HL-60/S4 treated with phorbol 12-myristate 13-acetate at 8.2 ng/mL for 4 days and 3 days (cell line): ENCODE data around the gene PNPO.

Experiments used
- in situ Hi-C: fragments of 300-500 bp; cut with MboI; formaldehyde crosslinking; loops from 2 replicates; pipeline ENCODE4 v1.15.0; 2022; ENCODE audit warnings: low sequenced_read_pairs

The PNPO gene

GRCh38 chr17:47941246-47942095, at the start of gene PNPO:
TSS of gene PNPO (plus strand) at chr17:47941571. CDS start at chr17:47941676, 105 bp downstream.
- in situ Hi-C loops = no loop called here

DNA sequence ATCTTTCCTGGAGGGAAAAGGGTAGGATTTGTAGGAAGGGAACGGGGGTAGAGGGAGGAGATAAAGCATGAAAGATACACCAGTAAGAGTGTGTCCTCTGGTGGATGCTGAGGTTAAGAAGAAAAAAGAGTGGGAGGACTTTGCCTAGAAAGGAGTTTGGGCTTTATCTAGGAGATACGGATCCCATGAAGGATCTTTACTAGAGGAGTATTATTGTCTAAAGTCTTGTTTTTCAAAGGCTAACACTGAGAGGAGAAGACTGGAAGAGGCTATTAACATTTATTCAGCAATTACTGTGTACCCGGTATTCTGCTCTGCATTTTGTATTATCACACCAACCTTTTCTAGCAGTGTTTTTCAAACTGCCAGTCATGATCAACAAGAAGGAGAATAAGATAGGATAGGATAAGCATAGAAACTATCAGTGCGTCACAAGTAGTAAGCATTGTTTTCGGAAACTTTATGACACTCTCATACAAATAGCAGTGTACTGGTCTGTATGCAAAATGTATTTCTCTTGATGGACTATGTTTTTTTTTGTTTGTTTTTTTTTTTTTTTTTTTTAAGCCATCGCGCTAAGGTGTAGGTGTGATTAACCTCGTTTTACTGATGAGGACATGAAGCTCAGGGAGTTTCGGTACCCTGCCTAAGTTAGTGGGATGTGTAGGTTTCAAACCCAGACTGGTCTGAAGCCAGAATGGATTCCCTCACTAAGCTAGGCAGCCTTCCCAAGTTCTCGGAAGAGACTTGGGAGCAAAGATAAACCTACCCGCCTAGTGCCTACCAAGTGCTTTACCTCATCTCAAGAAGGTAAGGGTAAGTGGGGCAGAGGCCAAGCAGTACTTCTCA, 46.6 kb upstream of the PNPO start:
- in situ Hi-C loops = no loop called here

GRCh38 chr17:47895347-47895855, 46.0 kb upstream of the PNPO start:
- in situ Hi-C loops = no loop called here

DNA sequence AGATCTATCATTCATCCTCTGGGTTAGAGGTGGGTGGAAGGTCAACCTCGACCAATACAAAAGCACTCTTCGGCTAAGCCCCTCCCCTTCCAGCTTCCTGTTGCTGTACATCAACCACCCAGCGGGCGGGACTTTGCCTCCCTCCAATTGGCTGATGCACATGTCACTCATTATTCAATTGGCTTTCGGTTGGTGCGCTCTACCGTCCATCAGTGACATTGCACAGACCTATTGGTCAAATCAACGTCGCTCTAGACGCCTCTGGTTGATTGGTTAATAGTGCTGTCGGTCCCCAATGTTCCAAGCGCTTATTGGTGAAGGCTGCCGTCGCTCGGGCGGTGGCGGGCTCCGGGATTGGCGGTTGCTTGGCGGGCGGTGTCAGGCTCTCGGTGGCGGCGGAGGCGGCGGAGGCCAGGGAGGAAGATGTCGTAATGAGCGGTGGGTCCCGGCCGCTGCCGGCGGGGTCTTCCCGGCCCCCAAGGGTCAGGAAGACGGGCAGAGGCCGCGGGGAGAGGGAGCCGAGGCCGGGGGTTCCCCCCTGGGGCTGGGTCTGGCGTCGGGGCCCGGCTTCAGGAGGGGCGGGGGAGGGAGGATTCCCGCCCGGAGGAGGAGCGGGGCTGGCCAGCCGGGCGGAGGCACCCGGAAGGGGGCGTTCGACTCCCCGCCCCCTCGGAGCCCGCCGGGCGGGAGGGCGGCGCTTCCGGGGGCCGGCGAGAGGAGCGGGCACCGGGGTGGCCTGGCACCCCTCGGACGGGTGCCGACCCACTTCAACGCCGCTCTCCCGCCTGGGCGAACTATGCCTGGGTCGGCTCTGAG, 45.3 kb upstream of the PNPO start, which contains the start of gene SP2:
Gene SP2, plus strand, starts transcription at position 381 of the 816 bp plus-strand sequence. Its CDS starts 51 bp downstream, at position 432.
- in situ Hi-C loops = no loop called here

DNA sequence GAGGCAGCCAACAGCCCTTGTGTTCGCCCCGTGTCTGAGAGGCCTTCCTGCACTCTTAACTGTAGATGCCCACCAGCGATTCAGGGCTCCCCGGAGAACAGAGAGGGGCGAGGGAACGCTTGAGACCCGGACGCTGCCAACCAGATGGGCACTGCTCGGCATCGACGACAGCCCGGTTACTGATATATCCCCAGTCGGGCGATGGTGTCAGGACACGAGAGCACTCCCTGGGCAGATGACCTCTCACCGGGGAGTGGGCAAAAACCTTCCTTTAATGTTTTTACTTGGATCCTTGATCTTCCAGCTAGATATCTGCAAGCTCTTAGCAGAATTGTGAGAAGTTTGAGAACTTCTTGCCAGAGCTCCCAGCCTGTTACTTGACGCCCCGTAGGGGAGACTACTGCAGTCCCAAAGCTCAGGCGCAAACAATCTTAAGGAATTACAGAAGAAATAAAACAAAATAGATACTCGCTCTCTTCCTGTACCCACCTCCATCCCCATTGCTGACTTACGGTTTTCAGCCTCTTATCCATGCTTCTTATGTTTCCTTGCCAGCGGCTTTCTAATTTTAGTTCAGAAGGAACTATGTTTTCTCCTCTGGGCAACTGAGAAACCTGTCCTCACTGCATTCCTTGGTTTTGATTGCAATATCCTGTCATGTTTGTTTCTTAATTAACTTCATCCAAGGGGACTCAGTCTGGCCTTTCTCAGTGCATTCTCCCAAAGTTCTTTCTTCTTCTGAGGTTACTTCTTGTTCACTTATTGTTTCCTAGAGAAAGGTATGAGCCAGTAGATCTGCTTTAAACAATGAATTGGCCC, 44.5 kb upstream of the PNPO start:
- in situ Hi-C loops = no loop called here

DNA sequence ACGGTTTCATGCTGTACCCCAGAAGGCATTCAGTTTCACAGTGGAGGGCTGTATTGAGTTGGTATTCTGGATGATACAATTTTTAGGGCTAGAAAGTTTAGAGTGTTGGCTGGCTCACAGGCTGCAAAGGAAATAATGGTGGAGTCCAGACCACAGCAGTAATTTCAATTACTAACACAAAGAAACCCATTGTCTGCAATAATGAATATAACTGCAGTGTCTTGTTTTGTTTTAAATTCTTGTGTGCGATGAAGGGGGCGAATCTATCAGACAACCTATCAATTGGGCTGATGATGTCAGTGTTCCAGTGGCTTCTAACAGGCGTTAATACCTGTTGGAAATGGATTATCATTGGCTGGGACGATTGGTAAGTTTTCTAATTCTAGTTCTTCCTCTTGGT, 43.8 kb upstream of the PNPO start:
- in situ Hi-C loops = no loop called here

DNA sequence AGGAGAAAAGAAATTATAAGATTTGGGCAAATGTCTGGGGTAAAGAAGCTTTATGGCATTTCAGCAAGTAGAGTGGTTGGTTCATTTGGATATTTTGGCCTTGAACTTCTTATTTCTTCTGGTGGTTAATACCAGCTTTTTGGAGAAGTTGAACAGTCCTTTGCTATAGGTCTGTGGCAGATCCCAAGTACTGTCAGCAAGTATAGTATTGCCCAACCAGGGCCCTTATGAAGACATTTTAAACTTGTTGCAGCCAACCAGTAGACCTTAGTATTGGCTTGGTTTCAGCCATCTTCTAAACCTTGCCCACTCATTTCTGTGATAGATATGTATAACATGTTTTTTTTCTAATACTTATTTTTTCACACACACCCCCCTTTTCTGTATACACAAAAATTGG, 43.1 kb upstream of the PNPO start:
- in situ Hi-C loops = no loop called here

DNA sequence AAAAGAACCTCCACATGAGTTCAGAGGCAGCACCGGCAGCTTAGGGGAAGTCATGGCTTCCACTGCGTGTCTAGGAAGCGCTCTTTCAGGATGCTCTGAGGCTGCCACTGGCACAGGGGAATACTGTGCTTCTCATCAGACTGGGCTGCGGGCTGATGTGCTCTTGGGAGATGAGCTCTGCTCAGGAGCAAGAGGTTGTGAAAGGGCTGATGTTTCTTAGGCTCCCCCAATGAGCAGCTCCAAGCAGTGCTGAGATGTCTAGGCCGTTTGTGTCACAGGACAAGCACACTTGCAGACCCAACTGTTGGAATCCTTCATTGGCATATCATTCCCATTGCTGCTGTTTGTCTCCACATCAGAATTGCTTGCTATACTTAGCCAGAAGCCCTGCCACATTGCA, 41.7 kb upstream of the PNPO start:
- in situ Hi-C loops = no loop called here

- in situ Hi-C loops = no loop called here
These were observed 39.9 kb upstream of the PNPO start for GRCh38 chr17:47901423-47901822.

DNA sequence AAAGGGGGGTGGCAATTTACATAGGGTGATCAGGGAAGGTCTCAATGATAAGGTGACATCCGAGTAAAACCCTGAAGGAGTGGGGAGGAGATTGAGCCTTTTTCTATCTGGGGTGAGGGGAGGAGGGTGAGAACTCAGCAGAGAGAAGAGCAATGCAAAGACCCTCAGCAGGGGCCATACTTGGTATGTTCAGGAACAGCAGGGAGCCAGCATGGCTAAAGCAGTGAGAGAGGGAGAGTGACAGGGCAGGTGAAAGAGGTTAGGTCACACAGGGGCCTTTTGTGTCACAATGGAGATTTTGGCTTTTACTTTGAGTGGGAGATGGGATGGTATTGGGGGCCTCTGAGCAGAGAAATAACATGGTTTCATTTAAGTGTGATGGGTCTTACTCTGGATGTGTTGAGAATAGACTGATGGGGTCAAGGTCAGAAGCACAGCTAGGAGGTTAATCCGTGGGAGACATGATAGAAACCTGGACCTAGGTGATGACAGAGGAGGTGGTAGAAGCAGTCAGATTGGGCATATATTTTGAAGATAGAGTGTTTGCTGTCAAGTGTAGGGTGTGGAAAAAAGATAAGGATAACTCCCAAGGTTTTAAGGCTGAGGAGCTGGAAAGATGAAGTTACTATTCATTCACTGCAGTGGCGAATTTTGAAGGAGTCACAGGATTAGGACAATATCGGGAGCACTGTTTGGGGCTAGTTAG, 39.2 kb upstream of the PNPO start:
- in situ Hi-C loops = no loop called here

DNA sequence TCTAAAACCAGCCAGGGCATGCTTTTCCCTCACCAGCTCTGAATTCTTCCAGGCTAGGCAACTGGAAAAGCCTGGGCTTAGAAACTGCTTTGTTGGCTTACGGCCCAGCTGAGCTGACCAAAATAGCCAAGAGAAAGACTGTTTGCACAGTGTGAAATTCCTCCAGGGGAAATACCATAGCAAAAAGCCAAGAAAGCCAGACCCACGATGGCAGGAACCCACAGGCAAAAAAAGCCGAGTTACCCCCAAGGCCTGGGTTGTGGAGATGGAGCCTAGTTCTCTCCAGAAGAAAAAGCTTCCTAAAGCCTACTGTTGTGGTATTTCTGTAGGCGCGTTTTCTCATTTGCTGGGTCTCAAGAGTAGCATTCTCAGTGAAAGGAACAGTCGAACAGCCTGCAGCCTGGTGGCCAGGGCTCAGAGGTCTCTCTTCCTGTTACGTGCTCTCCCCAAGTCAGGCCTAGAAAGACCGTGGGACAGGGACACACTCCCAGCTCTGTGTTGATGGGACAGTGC, 36.1 kb upstream of the PNPO start:
- in situ Hi-C loops = no loop called here

DNA sequence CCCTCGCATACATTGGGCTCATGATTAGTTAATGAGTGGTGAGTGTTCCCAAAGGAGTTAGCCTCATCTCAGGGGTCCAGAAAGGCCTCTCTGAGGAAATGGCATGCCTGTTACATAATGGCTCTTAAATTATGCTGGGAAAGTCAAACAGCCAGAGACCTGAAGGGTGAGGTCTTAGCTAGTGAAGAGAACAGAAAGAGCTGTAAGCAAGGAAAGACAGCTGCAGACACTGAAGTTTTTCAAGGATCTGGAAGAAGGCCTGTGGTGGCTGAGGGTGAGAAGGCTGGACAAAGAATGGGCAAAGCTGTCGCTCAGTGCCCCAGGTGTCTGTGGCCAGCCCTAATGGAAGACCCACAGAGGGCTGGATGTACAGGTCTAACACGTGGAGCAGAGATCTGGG, 34.9 kb upstream of the PNPO start:
- in situ Hi-C loops = no loop called here

DNA sequence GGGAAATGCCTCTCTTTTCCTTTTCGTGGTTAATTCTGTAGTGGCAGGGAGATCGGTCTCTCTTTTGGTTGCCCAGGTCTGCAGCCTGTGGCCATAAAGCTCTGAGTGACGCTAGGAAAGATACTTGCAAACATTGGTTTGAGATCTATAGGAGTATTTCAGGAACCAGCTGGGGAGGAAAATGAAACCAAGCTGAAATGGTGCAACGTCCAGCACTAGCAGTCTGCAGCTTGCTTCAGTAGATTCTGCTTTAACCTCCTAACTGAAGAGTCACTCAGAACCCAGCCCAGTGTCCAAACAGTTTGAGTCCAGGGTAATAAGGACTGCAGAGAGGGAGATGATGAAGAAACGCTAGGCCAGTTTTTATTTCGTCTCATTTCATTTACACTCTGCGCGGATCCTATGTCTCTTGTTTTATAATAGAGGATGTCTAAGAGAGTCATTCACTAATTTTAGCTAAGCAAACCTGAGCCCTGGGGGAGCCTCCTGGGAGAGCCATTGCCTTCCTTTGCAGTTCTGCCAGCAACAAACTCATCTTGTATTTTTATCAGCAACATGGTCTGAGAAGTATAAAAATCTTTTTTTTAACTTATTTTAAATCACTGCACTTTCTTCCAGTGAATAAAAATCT, 33.3 kb upstream of the PNPO start:
- in situ Hi-C loops = no loop called here

DNA sequence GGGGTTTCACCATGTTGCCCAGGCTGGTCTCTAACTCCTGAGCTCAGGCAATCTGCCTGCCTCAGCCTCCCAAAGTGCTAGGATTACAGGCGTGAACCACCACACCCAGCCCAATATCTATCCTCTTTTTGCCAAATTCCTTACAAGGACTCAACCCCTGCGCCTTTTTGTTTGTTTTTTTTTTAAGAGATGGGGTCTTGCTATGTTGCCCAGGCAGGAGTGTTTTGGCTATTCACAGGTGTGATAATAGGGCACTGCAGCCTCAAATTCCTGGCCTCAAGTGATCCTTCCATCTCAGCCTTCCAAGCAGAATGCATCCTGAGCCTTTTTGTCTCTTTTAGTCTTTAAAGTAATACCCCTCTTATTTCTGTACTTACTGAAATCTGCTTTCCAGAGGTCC, 28.3 kb upstream of the PNPO start:
- in situ Hi-C loops = no loop called here

- in situ Hi-C loops = no loop called here
These were observed 26.9 kb upstream of the PNPO start for GRCh38 chr17:47914306-47914948.

- in situ Hi-C loops = no loop called here
These were observed 25.5 kb upstream of the PNPO start for GRCh38 chr17:47915776-47916398.

DNA sequence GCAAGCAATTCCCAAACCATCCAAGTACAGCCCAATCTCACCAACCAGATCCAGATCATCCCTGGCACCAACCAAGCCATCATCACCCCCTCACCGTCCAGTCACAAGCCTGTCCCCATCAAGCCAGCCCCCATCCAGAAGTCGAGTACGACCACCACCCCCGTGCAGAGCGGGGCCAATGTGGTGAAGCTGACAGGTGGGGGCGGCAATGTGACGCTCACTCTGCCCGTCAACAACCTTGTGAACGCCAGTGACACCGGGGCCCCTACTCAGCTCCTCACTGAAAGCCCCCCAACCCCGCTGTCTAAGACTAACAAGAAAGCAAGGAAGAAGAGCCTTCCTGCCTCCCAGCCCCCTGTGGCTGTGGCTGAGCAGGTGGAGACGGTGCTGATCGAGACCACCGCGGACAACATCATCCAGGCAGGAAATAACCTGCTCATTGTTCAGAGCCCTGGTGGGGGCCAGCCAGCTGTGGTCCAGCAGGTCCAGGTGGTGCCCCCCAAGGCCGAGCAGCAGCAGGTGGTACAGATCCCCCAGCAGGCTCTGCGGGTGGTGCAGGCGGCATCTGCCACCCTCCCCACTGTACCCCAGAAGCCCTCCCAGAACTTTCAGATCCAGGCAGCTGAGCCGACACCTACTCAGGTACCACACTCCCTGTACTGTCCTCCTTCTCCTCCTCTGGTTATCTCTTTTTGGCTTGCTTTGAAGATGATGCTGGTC, 24.7 kb upstream of the PNPO start:
- in situ Hi-C loops = no loop called here
